H1 (cell line): ENCODE results near the gene MAPKAP1. TPM values are rescaled to one million over a fixed set of nuclear protein-coding genes. Genes with fewer than 3 reads are reported as not detected.

Source experiments
- CTCF ChIA-PET: fragments of 300-600 bp; sonication (Branson Sonifier 250); formaldehyde crosslinking; loops from one replicate; lab custom pipeline; 2021; ENCODE audit not compliant: partially characterized antibody; lab: Charles Lee
- POLR2A ChIA-PET: fragments of 300-600 bp; sonication (Branson Sonifier 250); formaldehyde crosslinking; loops from one replicate; lab custom pipeline; 2021; ENCODE audit warnings: inconsistent platforms; ENCODE audit not compliant: partially characterized antibody; lab: Charles Lee
- DNase-seq, 2 experiments: peaks; one replicate each; pipeline versions ENCODE4 v3.0.0 to v3.0.0-alpha.2; 2010 to 2022; ENCODE audit warnings: low spot score in 2 of 2, low read depth in 1 of 2, mixed read lengths in 1 of 2
- FAIRE-seq: peaks from 2 replicates; lab custom pipeline; 2011; peaks lifted over from hg19 to GRCh38; lab: Jason Lieb, UNC
- H2AFZ ChIP-seq: 2 replicates; pipeline ENCODE4 v1.8.1; 2012; ENCODE audit warnings: low read length, inconsistent platforms
- H2AK5ac ChIP-seq: 2 replicates; pipeline ENCODE4 v1.6.1; 2013; ENCODE audit warnings: low read depth, low read length
- H2BK120ac ChIP-seq: replicated peaks from 2 replicates; pipeline ENCODE3; 2013; ENCODE audit warnings: low read depth, low read length, inconsistent platforms
- H2BK12ac ChIP-seq: 2 replicates; pipeline ENCODE4 v1.6.1; 2013; ENCODE audit warnings: low read depth, low read length
- H2BK15ac ChIP-seq: 2 replicates; pipeline ENCODE4 v1.6.1; 2013; ENCODE audit warnings: low read length
- H2BK20ac ChIP-seq: 2 replicates; pipeline ENCODE4 v1.6.1; 2013; ENCODE audit warnings: low read length
- H2BK5ac ChIP-seq: 2 replicates; pipeline ENCODE4 v1.6.1; 2013; ENCODE audit warnings: low read depth, low read length
- H3K14ac ChIP-seq: 2 replicates; pipeline ENCODE4 v1.6.1; 2013; ENCODE audit warnings: inconsistent platforms; ENCODE audit not compliant: insufficient read length
- H3K18ac ChIP-seq: 2 replicates; pipeline ENCODE4 v1.6.1; 2013; ENCODE audit warnings: low read length; ENCODE audit errors: extremely low read depth
- H3K23ac ChIP-seq: 2 replicates; pipeline ENCODE4 v1.6.1; 2013; ENCODE audit warnings: inconsistent platforms; ENCODE audit not compliant: insufficient read length
- H3K23me2 ChIP-seq: 2 replicates; pipeline ENCODE4 v1.6.1; 2013; ENCODE audit warnings: low read depth, low read length
- H3K27ac ChIP-seq: 2 replicates; pipeline ENCODE4 v1.6.1; 2011; ENCODE audit warnings: low read depth, low read length, inconsistent platforms
- H3K27me3 ChIP-seq, 4 experiments: replicated peaks in 1 of 4; 1 replicate in 1 of 4; 2 replicates in 3 of 4; pipeline versions ENCODE4 v1.6.1 to v1.8.1; 2011 to 2013; ENCODE audit warnings: low read length in 3 of 4, mild to moderate bottlenecking in 3 of 4, inconsistent platforms in 2 of 4, mixed read lengths in 2 of 4, moderate library complexity in 1 of 4; ENCODE audit not compliant: control insufficient read depth in 3 of 4, insufficient read depth in 3 of 4; ENCODE audit errors: extremely low read depth in 1 of 4
- H3K36me3 ChIP-seq, 4 experiments: 2 replicates each; pipeline versions ENCODE4 v1.6.1 to v1.8.1; 2011 to 2013; ENCODE audit warnings: mild to moderate bottlenecking in 4 of 4, low read length in 3 of 4, moderate library complexity in 2 of 4, control low read depth in 1 of 4, inconsistent platforms in 1 of 4; ENCODE audit not compliant: insufficient read depth in 4 of 4, control insufficient read depth in 2 of 4
- H3K4ac ChIP-seq: replicated peaks from 2 replicates; pipeline ENCODE3; 2013; ENCODE audit warnings: low read length, low read depth, mixed read lengths, inconsistent platforms; ENCODE audit not compliant: insufficient read length
- H3K4me1 ChIP-seq, 4 experiments: replicated peaks in 1 of 4; 1 replicate in 1 of 4; 2 replicates in 3 of 4; pipeline versions ENCODE4 v1.6.1 to v1.8.1; 2011 to 2013; ENCODE audit warnings: low read length in 3 of 4, inconsistent platforms in 2 of 4, mixed read lengths in 1 of 4; ENCODE audit not compliant: insufficient read depth in 4 of 4, control insufficient read depth in 3 of 4
- H3K4me2 ChIP-seq, 2 experiments: 2 replicates each; pipeline versions ENCODE4 v1.6.1 to v1.8.1; 2011 to 2013; ENCODE audit warnings: low read depth in 2 of 2, low read length in 2 of 2, control low read depth in 1 of 2, inconsistent platforms in 1 of 2, mild to moderate bottlenecking in 1 of 2; ENCODE audit not compliant: insufficient read depth in 1 of 2
- H3K4me3 ChIP-seq, 4 experiments: fragments of 200-600, 300-600 bp in 1 of 4; sonication (generic), shearing (Covaris generic), sonication (Bioruptor Twin) in 1 of 4; 2 replicates each; pipeline versions ENCODE4 v1.5.1 to v1.8.1; 2011 to 2016; ENCODE audit warnings: low read length in 4 of 4, low read depth in 3 of 4, control low read depth in 2 of 4, inconsistent platforms in 2 of 4, mild to moderate bottlenecking in 2 of 4, mixed read lengths in 1 of 4, moderate library complexity in 1 of 4; ENCODE audit not compliant: insufficient read depth in 2 of 4; ENCODE audit errors: extremely low read depth in 1 of 4
- H3K56ac ChIP-seq: replicated peaks from 2 replicates; pipeline ENCODE3; 2013; ENCODE audit warnings: low read depth, mild to moderate bottlenecking, mixed read lengths, low read length, inconsistent platforms; ENCODE audit not compliant: insufficient read length
- H3K79me1 ChIP-seq: 2 replicates; pipeline ENCODE4 v1.6.1; 2013; ENCODE audit warnings: low read depth, low read length, control low read depth
- H3K79me2 ChIP-seq, 2 experiments: 2 replicates each; pipeline versions ENCODE4 v1.6.1 to v1.8.1; 2012 to 2013; ENCODE audit warnings: low read length in 2 of 2, mild to moderate bottlenecking in 2 of 2, inconsistent platforms in 1 of 2; ENCODE audit not compliant: insufficient read depth in 2 of 2, control insufficient read depth in 1 of 2
- H3K9ac ChIP-seq, 4 experiments: replicated peaks in 1 of 4; 1 replicate in 1 of 4; 2 replicates in 3 of 4; pipeline versions ENCODE4 v1.6.1 to v1.8.1; 2011 to 2013; ENCODE audit warnings: low read depth in 3 of 4, low read length in 3 of 4, control low read depth in 2 of 4, mild to moderate bottlenecking in 2 of 4, moderate library complexity in 2 of 4, inconsistent platforms in 1 of 4; ENCODE audit errors: extremely low read depth in 1 of 4
- H3K9me3 ChIP-seq, 2 experiments: 2 replicates each; pipeline versions ENCODE4 v1.6.1 to v1.8.1; 2012 to 2013; ENCODE audit warnings: mild to moderate bottlenecking in 2 of 2, moderate library complexity in 2 of 2, control low read depth in 1 of 2, inconsistent platforms in 1 of 2, low read depth in 1 of 2, low read length in 1 of 2, mixed read lengths in 1 of 2; ENCODE audit not compliant: insufficient read depth in 2 of 2
- H4K20me1 ChIP-seq, 2 experiments: replicated peaks in 1 of 2; 2 replicates each; pipeline versions ENCODE3 to v1.8.1; 2011 to 2013; ENCODE audit warnings: inconsistent platforms in 2 of 2, low read length in 2 of 2, mild to moderate bottlenecking in 1 of 2; ENCODE audit not compliant: insufficient read depth in 2 of 2, control insufficient read depth in 1 of 2
- H4K5ac ChIP-seq: 2 replicates; pipeline ENCODE4 v1.6.1; 2013; ENCODE audit warnings: low read length, low read depth, mixed read lengths, inconsistent platforms; ENCODE audit not compliant: insufficient read length
- H4K8ac ChIP-seq: 2 replicates; pipeline ENCODE4 v1.8.0; 2013; ENCODE audit warnings: mild to moderate bottlenecking, moderate library complexity, low read length, inconsistent platforms; ENCODE audit not compliant: insufficient read depth; ENCODE audit errors: extremely low read depth
- H4K91ac ChIP-seq: replicated peaks from 2 replicates; pipeline ENCODE3; 2013; ENCODE audit warnings: low read length, mixed read lengths, inconsistent platforms; ENCODE audit not compliant: insufficient read length
- RAD21 ChIP-seq, 2 experiments: IDR thresholded peaks in 1 of 2; conservative IDR thresholded peaks in 1 of 2; 2 replicates each; pipeline ENCODE4 v1.6.1; 2011; ENCODE audit warnings: low read depth in 2 of 2, low read length in 2 of 2, improper control_type of control experiment in 1 of 2, inconsistent platforms in 1 of 2, mild to moderate bottlenecking in 1 of 2, moderate library complexity in 1 of 2
- WGBS, 2 experiments: shearing (Covaris generic) in 1 of 2; methylation state at CpG; one replicate each; pipeline versions ENCODE4 v1.1.6 to v1.1.7; 2013 to 2015; ENCODE audit warnings: low lambda C conversion rate in 2 of 2, mixed read lengths in 2 of 2, inconsistent platforms in 1 of 2, low coverage in 1 of 2, missing lambda C conversion rate in 1 of 2; ENCODE audit not compliant: insufficient replicate concordance in 2 of 2, insufficient coverage in 1 of 2, insufficient read length in 1 of 2; ENCODE audit errors: extremely low coverage in 1 of 2, missing lambda C conversion rate in 1 of 2; 5-methylcytosine and 5-hydroxymethylcytosine counted together
- polyA plus RNA-seq, 7 experiments: library from polyadenylated mRNA; depleted of rRNA in 3 of 7; stranded (reverse) in 5 of 7; unstranded in 2 of 7; fragments of >200 nt in 5 of 7; fragments of 200-250 nt in 2 of 7; gene quantifications; 1 replicate in 5 of 7; 2 replicates in 1 of 7; 4 replicates in 1 of 7; pipeline versions ENCODE4 v1.2.1 to v1.2.3, GENCODE V29; 2011 to 2013; ENCODE audit warnings: missing spikeins in 2 of 7, mixed read lengths in 2 of 7
- total RNA-seq: library from RNA; stranded (reverse); fragmentation: NEBNext Ultra II Directional; extraction: Animal tissue kit (Norgen Biotek cat#: 25700); gene quantifications from 2 replicates; pipeline ENCODE4 v1.2.1, GENCODE V29; 2021
- TF ChIP-seq, protein P1 (sequence below), 3 experiments: IDR thresholded peaks; 1 replicate in 2 of 3; 2 replicates in 1 of 3; pipeline versions ENCODE4 v1.5.1 to v1.6.1; 2011; ENCODE audit warnings: low read length in 3 of 3, mild to moderate bottlenecking in 3 of 3, inconsistent platforms in 2 of 3, low read depth in 1 of 3, moderate library complexity in 1 of 3; ENCODE audit not compliant: insufficient read depth in 1 of 3; ENCODE audit errors: control extremely low read depth in 1 of 3
- TF ChIP-seq, protein P2 (sequence below): IDR thresholded peaks from 2 replicates; pipeline ENCODE4 v1.6.1; 2012; ENCODE audit warnings: low read length, inconsistent platforms

The MAPKAP1 gene
- total and polyA plus RNA-seq, 2 of the 8 experiments (the other 6 are each of a cell fraction or from before 2014, with no cell fraction given): 79.2 to 140 TPM

DNA sequence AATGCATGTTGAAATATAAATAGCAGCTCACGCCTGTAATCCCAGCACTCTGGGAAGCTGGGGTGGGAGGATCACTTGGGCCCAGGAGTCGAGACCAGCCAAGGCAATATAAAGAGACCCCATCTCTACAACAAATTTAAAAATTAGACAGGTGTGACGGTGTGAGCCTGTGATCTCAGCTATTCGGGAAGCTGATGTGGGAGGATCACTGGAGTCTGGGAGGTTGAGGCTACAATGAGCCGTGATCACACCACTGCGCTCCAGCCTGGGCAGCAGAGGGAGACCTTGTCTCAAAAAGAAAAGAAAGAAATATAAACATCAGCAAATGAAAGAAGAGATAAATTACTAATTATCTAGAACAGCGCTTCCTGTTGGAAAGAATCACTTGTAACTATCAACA is 105.0 kb downstream of the MAPKAP1 start:
- POLR2A ChIA-PET: no interaction called here

More for the DNA sequence above, 105.0 kb downstream of the MAPKAP1 start:
- CTCF ChIA-PET: interaction anchor here (1.0 kb wide), 1 partner anchor 183 kb away, joined by 4 read pairs; no protein-coding TSS in a partner anchor
- no peak overlapping the region for H3K56ac ChIP-seq
- H2AK5ac ChIP-seq: no peak overlapping the region
- H3K23me2 ChIP-seq: no peaks in the 10 kb centered on the region
- no peak overlapping the region for H3K18ac ChIP-seq
- H3K79me2 ChIP-seq: peaks cover 0 to 39% of the 10 kb centered on the region in 2 experiments; a peak in 1 of 4 replicates
- no peak overlapping the region for H3K4me2 ChIP-seq
- H3K23ac ChIP-seq: no peak overlapping the region
- H3K4me3 ChIP-seq: no peak overlapping the region
- no peak overlapping the region for H2AFZ ChIP-seq
- H3K27me3 ChIP-seq: no peaks in the 10 kb centered on the region
- peaks cover 3% of the 10 kb centered on the region; the same call in 1 of the 2 replicates for H3K79me1 ChIP-seq
- H4K8ac ChIP-seq: no peak overlapping the region
- DNase-seq: no peak
- no peak overlapping the region for H2BK20ac ChIP-seq
- H3K27ac ChIP-seq: no peak overlapping the region
- H3K9ac ChIP-seq: no peak overlapping the region
- H3K36me3 ChIP-seq: no peaks in the 10 kb centered on the region
- peaks cover 0 to 7% (median 4%) of the 10 kb centered on the region in 4 experiments; a peak in 4 of 7 replicates for H3K4me1 ChIP-seq
- H3K4ac ChIP-seq: no peak overlapping the region
- 76% methylated on average over 7 of the region's 7 CpGs; no CpG with 5 or more reads in 1 of the 2 experiments for WGBS, 2 experiments
- H3K9me3 ChIP-seq: no peaks in the 10 kb centered on the region
- H4K20me1 ChIP-seq: peaks cover 0 to 1% of the 10 kb centered on the region in 2 experiments
- TF ChIP-seq, protein P1, sequence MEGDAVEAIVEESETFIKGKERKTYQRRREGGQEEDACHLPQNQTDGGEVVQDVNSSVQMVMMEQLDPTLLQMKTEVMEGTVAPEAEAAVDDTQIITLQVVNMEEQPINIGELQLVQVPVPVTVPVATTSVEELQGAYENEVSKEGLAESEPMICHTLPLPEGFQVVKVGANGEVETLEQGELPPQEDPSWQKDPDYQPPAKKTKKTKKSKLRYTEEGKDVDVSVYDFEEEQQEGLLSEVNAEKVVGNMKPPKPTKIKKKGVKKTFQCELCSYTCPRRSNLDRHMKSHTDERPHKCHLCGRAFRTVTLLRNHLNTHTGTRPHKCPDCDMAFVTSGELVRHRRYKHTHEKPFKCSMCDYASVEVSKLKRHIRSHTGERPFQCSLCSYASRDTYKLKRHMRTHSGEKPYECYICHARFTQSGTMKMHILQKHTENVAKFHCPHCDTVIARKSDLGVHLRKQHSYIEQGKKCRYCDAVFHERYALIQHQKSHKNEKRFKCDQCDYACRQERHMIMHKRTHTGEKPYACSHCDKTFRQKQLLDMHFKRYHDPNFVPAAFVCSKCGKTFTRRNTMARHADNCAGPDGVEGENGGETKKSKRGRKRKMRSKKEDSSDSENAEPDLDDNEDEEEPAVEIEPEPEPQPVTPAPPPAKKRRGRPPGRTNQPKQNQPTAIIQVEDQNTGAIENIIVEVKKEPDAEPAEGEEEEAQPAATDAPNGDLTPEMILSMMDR (IDR thresholded peaks at IDR 0.05; ENCODE audit: control extremely low read depth in 1 of 3, insufficient read depth in 1 of 3, low read depth in 1 of 3, low read length in 3 of 3): peak in 2 of 3 experiments; percentile 29 to 33; a peak in 2 of 4 replicates
- peak; percentile 47 to 59 for TF ChIP-seq RAD21 (IDR thresholded peaks at IDR 0.05 in 1 of 2, conservative IDR thresholded peaks at IDR 0.05 in 1 of 2; ENCODE audit: low read depth in 2 of 2, low read length in 2 of 2)
- TF ChIP-seq, protein P2, sequence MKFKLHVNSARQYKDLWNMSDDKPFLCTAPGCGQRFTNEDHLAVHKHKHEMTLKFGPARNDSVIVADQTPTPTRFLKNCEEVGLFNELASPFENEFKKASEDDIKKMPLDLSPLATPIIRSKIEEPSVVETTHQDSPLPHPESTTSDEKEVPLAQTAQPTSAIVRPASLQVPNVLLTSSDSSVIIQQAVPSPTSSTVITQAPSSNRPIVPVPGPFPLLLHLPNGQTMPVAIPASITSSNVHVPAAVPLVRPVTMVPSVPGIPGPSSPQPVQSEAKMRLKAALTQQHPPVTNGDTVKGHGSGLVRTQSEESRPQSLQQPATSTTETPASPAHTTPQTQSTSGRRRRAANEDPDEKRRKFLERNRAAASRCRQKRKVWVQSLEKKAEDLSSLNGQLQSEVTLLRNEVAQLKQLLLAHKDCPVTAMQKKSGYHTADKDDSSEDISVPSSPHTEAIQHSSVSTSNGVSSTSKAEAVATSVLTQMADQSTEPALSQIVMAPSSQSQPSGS: no peak
- peak; percentile 28 for FAIRE-seq
- H2BK5ac ChIP-seq: no peak overlapping the region
- H3K14ac ChIP-seq: no peak overlapping the region
- no peak overlapping the region for H2BK15ac ChIP-seq
- no peak overlapping the region for H2BK120ac ChIP-seq
- no peak overlapping the region for H4K5ac ChIP-seq
- H2BK12ac ChIP-seq: no peak overlapping the region
- H4K91ac ChIP-seq: no peak overlapping the region
